IMR-90 (cell line): ENCODE results near the gene HOXD10. TPM values are rescaled to one million over a fixed set of nuclear protein-coding genes. Genes with fewer than 3 reads are reported as not detected.

Source experiments
- ATAC-seq: fragments of 200-7000 bp; cut with Tn5 transposase; 2 replicates; pipeline ENCODE4 v1.9.1; 2020; ENCODE audit warnings: low read depth, mild to moderate bottlenecking, moderate library complexity
- BruUV-seq: library from RNA; stranded (reverse); fragments of 400-500 nt; replicated peaks from 2 replicates; lab custom pipeline; 2021; lab: Mats Ljungman, UMichigan
- CTCF ChIA-PET: fragments of 300-600 bp; formaldehyde crosslinking; extraction: SDS; loops from one replicate; lab custom pipeline; 2021; ENCODE audit warnings: antibody characterized with exemption; lab: Yijun Ruan, JAX
- POLR2A ChIA-PET: fragments of 300-600 bp; sonication (Branson Sonifier 250); formaldehyde crosslinking; loops from one replicate; lab custom pipeline; 2022; ENCODE audit warnings: antibody characterized with exemption; ENCODE audit not compliant: unreplicated experiment; lab: Charles Lee
- DNase-seq: peaks from one replicate; pipeline ENCODE4 v3.0.0; 2013
- H2AFZ ChIP-seq: replicated peaks from 2 replicates; pipeline ENCODE3; 2013; ENCODE audit warnings: low read length, mild to moderate bottlenecking; ENCODE audit not compliant: poor library complexity
- H2AK5ac ChIP-seq: 2 replicates; pipeline ENCODE4 v1.6.1; 2013; ENCODE audit warnings: low read depth, low read length, inconsistent platforms
- H2AK9ac ChIP-seq: replicated peaks from 2 replicates; pipeline ENCODE3; 2013; ENCODE audit warnings: mild to moderate bottlenecking, low read depth, low read length, moderate library complexity; ENCODE audit not compliant: poor library complexity
- H2BK120ac ChIP-seq: 2 replicates; pipeline ENCODE4 v1.6.1; 2013; ENCODE audit warnings: low read depth, low read length, inconsistent platforms
- H2BK15ac ChIP-seq: 3 replicates; pipeline ENCODE4 v1.6.1; 2013; ENCODE audit warnings: low read depth, low read length, inconsistent platforms
- H2BK20ac ChIP-seq: 2 replicates; pipeline ENCODE4 v1.6.1; 2013; ENCODE audit warnings: low read depth, mild to moderate bottlenecking, inconsistent platforms, low read length, moderate library complexity
- H2BK5ac ChIP-seq: 2 replicates; pipeline ENCODE4 v1.6.1; 2013; ENCODE audit warnings: mild to moderate bottlenecking, low read depth, low read length, inconsistent platforms; ENCODE audit not compliant: poor library complexity, severe bottlenecking
- H3K14ac ChIP-seq: replicated peaks from 2 replicates; pipeline ENCODE4 v1.6.1; 2013; ENCODE audit warnings: low read depth, low read length, inconsistent platforms
- H3K18ac ChIP-seq: 2 replicates; pipeline ENCODE4 v1.6.1; 2013; ENCODE audit warnings: low read depth, low read length, control low read depth
- H3K23ac ChIP-seq: 2 replicates; pipeline ENCODE4 v1.6.1; 2013; ENCODE audit warnings: low read depth, low read length, inconsistent platforms
- H3K27ac ChIP-seq: 2 replicates; pipeline ENCODE4 v1.5.1; 2013; ENCODE audit warnings: mild to moderate bottlenecking, control low read depth, low read length; ENCODE audit not compliant: insufficient read depth
- H3K27me3 ChIP-seq: 2 replicates; pipeline ENCODE4 v1.6.1; 2013; ENCODE audit warnings: low read length; ENCODE audit not compliant: control insufficient read depth, insufficient read depth
- H3K36me3 ChIP-seq: 2 replicates; pipeline ENCODE4 v1.6.1; 2013; ENCODE audit warnings: low read length, mixed read lengths; ENCODE audit not compliant: control insufficient read depth, insufficient read depth
- H3K4ac ChIP-seq: 2 replicates; pipeline ENCODE4 v1.6.1; 2013; ENCODE audit warnings: low read depth, low read length, inconsistent platforms
- H3K4me1 ChIP-seq: 2 replicates; pipeline ENCODE4 v1.6.1; 2013; ENCODE audit warnings: low read length, mixed read lengths; ENCODE audit not compliant: control insufficient read depth, insufficient read depth
- H3K4me2 ChIP-seq: 2 replicates; pipeline ENCODE4 v1.6.1; 2013; ENCODE audit warnings: low read depth, mild to moderate bottlenecking, control low read depth, low read length, moderate library complexity
- H3K4me3 ChIP-seq: 2 replicates; pipeline ENCODE4 v1.5.1; 2013; ENCODE audit warnings: low read depth, mild to moderate bottlenecking, control low read depth, low read length, moderate library complexity; ENCODE audit not compliant: insufficient read depth
- H3K56ac ChIP-seq: 2 replicates; pipeline ENCODE4 v1.6.1; 2013; ENCODE audit warnings: low read length, inconsistent platforms; ENCODE audit not compliant: insufficient read depth; ENCODE audit errors: extremely low read depth
- H3K79me1 ChIP-seq, 2 experiments: 2 replicates each; pipeline ENCODE4 v1.6.1; 2013; ENCODE audit warnings: low read length in 2 of 2, inconsistent platforms in 1 of 2, low read depth in 1 of 2
- H3K9ac ChIP-seq: 2 replicates; pipeline ENCODE4 v1.6.1; 2013; ENCODE audit warnings: low read depth, low read length, control low read depth
- H3K9me1 ChIP-seq: 2 replicates; pipeline ENCODE4 v1.6.1; 2013; ENCODE audit warnings: low read length, inconsistent platforms; ENCODE audit not compliant: insufficient read depth
- H3K9me3 ChIP-seq: 2 replicates; pipeline ENCODE4 v1.6.1; 2013; ENCODE audit warnings: low read length; ENCODE audit not compliant: control insufficient read depth, insufficient read depth
- H4K20me1 ChIP-seq: 2 replicates; pipeline ENCODE4 v1.6.1; 2013; ENCODE audit warnings: low read length, inconsistent platforms; ENCODE audit not compliant: insufficient read depth
- H4K5ac ChIP-seq: 2 replicates; pipeline ENCODE4 v1.6.1; 2013; ENCODE audit warnings: mild to moderate bottlenecking, low read depth, low read length, control low read depth
- H4K8ac ChIP-seq, 2 experiments: 2 replicates each; pipeline ENCODE4 v1.6.1; 2013; ENCODE audit warnings: low read depth in 2 of 2, low read length in 2 of 2, control low read depth in 1 of 2, inconsistent platforms in 1 of 2
- H4K91ac ChIP-seq: 2 replicates; pipeline ENCODE4 v1.6.1; 2013; ENCODE audit warnings: low read depth, low read length, inconsistent platforms; ENCODE audit not compliant: insufficient read depth
- ELK1 ChIP-seq: fragments of 150-350 bp; IDR thresholded peaks from 2 replicates; pipeline ENCODE4 v1.6.1; 2016; ENCODE audit warnings: low read depth, mild to moderate bottlenecking, low read length, moderate library complexity, borderline replicate concordance
- MAFK ChIP-seq: IDR thresholded peaks from 2 replicates; pipeline ENCODE4 v1.6.1; 2012; ENCODE audit warnings: low read depth, low read length, improper control_type of control experiment
- MXI1 ChIP-seq: IDR thresholded peaks from 2 replicates; pipeline ENCODE4 v1.6.1; 2012; ENCODE audit warnings: low read depth, mild to moderate bottlenecking, low read length, moderate library complexity, borderline replicate concordance
- WGBS, 2 experiments: methylation state at CpG; one replicate each; pipeline versions ENCODE4 v1.1.5 to v1.1.7; 2013; ENCODE audit warnings: missing lambda C conversion rate in 2 of 2; ENCODE audit not compliant: insufficient read length in 1 of 2; ENCODE audit errors: extremely low coverage in 2 of 2; 5-methylcytosine and 5-hydroxymethylcytosine counted together
- dilution Hi-C: fragments of 300-500 bp; cut with HindIII; formaldehyde crosslinking; loops from one replicate; pipeline ENCODE4 v1.14.3; 2018; ENCODE audit warnings: low sequenced_read_pairs; ENCODE audit not compliant: unreplicated experiment
- in situ Hi-C: fragments of 300-500 bp; cut with MboI; formaldehyde crosslinking; loops from 3 replicates; pipeline ENCODE4 v1.14.3; 2019; ENCODE audit warnings: low sequenced_read_pairs, inconsistent platforms, mixed read lengths
- intact Hi-C: fragments of 100-400 bp; cut with micrococcal nuclease; formaldehyde crosslinking; loops from 2 replicates; pipeline ENCODE4 v1.10.0; 2022
- polyA plus RNA-seq, 3 experiments: library from polyadenylated mRNA; depleted of rRNA; stranded (reverse); fragments of >200 nt; gene quantifications; 2 replicates each; pipeline ENCODE4 v1.2.3, GENCODE V29; 2012; ENCODE audit warnings: low replicate concordance in 1 of 3
- total RNA-seq: library from RNA; depleted of rRNA; stranded (reverse); fragments of >200 nt; gene quantifications from 2 replicates; pipeline ENCODE4 v1.2.3, GENCODE V29; 2012

HOXD10 gene
- total and polyA plus RNA-seq, 2 of the 4 experiments (the other 2 are of a cell fraction): not detected

DNA sequence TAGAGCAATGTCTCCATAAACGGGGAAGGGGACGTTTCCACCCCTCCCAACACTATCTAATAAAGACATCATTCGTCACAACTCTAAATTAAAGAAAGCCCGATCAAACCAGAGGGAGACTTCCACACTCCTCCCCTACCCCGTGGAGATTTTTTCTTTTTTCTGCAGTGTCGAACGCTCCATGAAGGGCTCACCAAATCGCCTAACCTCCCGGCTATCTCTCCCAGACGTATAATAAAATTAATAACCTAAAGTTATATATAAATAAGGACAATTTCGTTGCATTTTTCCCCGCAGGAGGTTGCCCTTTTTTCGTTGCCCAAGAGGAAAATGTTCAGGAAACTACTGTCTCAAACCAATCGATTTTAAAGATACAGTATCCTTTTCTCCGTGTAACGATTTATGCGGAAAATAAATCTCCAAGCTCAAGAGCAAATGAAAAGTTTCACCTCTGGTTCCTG is 35.2 kb upstream of the HOXD10 start:
- no peak overlapping the region for H4K8ac ChIP-seq
- H3K27me3 ChIP-seq: peaks cover 86% of the 10 kb centered on the region
- no peak overlapping the region for H4K5ac ChIP-seq
- POLR2A ChIA-PET: no interaction called here
- no peak for ATAC-seq
- no peak for DNase-seq
- peaks cover 1% of the 10 kb centered on the region for H3K4me1 ChIP-seq
- H3K9me3 ChIP-seq: peaks cover 28% of the 10 kb centered on the region
- no peak for TF ChIP-seq MXI1
- no peak for TF ChIP-seq ELK1
- TF ChIP-seq MAFK: no peak
- no peaks in the 10 kb centered on the region for H3K79me1 ChIP-seq
- no peak overlapping the region for H2BK15ac ChIP-seq
- no peak overlapping the region for H3K23ac ChIP-seq
- H2AK9ac ChIP-seq: no peak overlapping the region
- H3K4me3 ChIP-seq: no peak overlapping the region
- H3K56ac ChIP-seq: no peak overlapping the region
- H3K9ac ChIP-seq: no peak overlapping the region
- no TSS peak for BruUV-seq
- no peak overlapping the region for H3K18ac ChIP-seq
- H4K20me1 ChIP-seq: peaks cover 3% of the 10 kb centered on the region; the same call in 1 of the 2 replicates
- no peak overlapping the region for H2BK5ac ChIP-seq
- in situ Hi-C loops (loop anchor here (25.0 kb wide), 2 partner anchors 1044 to 1344 kb away; no protein-coding TSS in a partner anchor), intact Hi-C loops (no loop called here), dilution Hi-C loops (no loop called here)
- H4K91ac ChIP-seq: no peak overlapping the region
- no peak overlapping the region for H2AK5ac ChIP-seq
- H2AFZ ChIP-seq: no peak overlapping the region
- no peak overlapping the region for H3K4ac ChIP-seq
- H3K4me2 ChIP-seq: no peak overlapping the region
- H2BK120ac ChIP-seq: no peak overlapping the region
- H3K27ac ChIP-seq: no peak overlapping the region
- H2BK20ac ChIP-seq: no peak overlapping the region
- no peak overlapping the region for H3K14ac ChIP-seq
- no CpG with 5 or more reads among the region's 17 CpGs for WGBS, 2 experiments
- H3K36me3 ChIP-seq: no peaks in the 10 kb centered on the region
- CTCF ChIA-PET: no interaction called here
- H3K9me1 ChIP-seq: no peaks in the 10 kb centered on the region
